ENCODE data around the gene HECTD4.

DNA sequence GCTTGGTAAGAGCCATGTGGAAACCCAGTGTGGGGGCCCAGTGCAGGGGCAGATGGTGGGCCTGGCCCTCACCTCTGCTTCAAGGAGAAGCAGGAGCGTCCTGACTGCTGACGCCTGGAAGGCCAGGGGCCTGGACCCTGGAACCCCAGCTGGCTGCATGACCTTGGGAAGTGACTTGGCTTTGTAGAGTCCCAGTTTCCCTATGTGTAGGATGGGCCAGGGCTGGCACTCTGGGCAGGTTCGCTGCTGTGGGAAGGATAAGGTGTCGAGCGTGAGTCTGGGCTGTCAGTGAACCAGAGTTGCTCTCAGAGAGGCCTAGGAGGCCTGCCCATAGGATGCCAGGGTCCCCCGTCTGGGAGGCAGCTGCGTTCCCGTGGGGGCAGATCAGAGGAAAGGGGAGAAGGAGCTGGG is 213.7 kb downstream of the HECTD4 start:
- TF ChIP-seq, protein P1, sequence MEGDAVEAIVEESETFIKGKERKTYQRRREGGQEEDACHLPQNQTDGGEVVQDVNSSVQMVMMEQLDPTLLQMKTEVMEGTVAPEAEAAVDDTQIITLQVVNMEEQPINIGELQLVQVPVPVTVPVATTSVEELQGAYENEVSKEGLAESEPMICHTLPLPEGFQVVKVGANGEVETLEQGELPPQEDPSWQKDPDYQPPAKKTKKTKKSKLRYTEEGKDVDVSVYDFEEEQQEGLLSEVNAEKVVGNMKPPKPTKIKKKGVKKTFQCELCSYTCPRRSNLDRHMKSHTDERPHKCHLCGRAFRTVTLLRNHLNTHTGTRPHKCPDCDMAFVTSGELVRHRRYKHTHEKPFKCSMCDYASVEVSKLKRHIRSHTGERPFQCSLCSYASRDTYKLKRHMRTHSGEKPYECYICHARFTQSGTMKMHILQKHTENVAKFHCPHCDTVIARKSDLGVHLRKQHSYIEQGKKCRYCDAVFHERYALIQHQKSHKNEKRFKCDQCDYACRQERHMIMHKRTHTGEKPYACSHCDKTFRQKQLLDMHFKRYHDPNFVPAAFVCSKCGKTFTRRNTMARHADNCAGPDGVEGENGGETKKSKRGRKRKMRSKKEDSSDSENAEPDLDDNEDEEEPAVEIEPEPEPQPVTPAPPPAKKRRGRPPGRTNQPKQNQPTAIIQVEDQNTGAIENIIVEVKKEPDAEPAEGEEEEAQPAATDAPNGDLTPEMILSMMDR (IDR thresholded peaks at IDR 0.05) = no peak
- no peak for TF ChIP-seq ZFX (IDR thresholded peaks at IDR 0.05; ENCODE audit: borderline replicate concordance)
